Measurements from ENCODE around the gene EPC2. TPM values are rescaled to one million over a fixed set of nuclear protein-coding genes. Genes with fewer than 3 reads are reported as not detected.

The EPC2 gene
- total RNA-seq, 1 experiment from 2014 or later: 19.6 TPM

GRCh38 chr2:148653437-148653836 lies 8.9 kb downstream of the EPC2 start:
- Histone ChIP-seq H3K27me3 (ENCODE audit: insufficient read depth, low read length) (no peaks in the 10 kb centered on the region), H2AFZ (ENCODE audit: low read depth, low read length, poor library complexity, severe bottlenecking) (no peak overlapping the region), H3K9me2 (ENCODE audit: insufficient read depth) (no peaks in the 10 kb centered on the region), H3K4me1 (ENCODE audit: control insufficient read depth in 1 of 2, insufficient read depth in 2 of 2, low read length in 2 of 2) (no peaks in the 10 kb centered on the region), H3K4me3 (replicated peaks in 1 of 2; ENCODE audit: low read depth in 1 of 2, low read length in 2 of 2) (no peak overlapping the region), H3K4me2 (ENCODE audit: low read length) (no peak overlapping the region), H3K9me3 (ENCODE audit: control insufficient read depth in 1 of 2, insufficient read depth in 1 of 2, low read depth in 1 of 2, low read length in 2 of 2) (no peaks in the 10 kb centered on the region), H3K9ac (ENCODE audit: low read length) (no peak overlapping the region), H4K20me1 (ENCODE audit: insufficient read depth) (peaks cover 22% of the 10 kb centered on the region; the same call in 1 of the 2 replicates), H3K27ac (ENCODE audit: low read depth, low read length) (no peak overlapping the region), H3K79me2 (ENCODE audit: insufficient read depth, low read length) (peaks cover 99% of the 10 kb centered on the region), H3K36me3 (ENCODE audit: control insufficient read depth in 1 of 2, insufficient read depth in 2 of 2, low read length in 2 of 2) (no peaks in the 10 kb centered on the region)
- ATAC-seq (no peak), DNase-seq (ENCODE audit: low read depth, low spot score) (no peak)
- ChIA-PET POLR2A (no interaction called here), CTCF (no interaction called here), RAD21 (ENCODE audit: low non-redundant PET in 1 of 2, low total read pairs in 2 of 2, uncharacterized antibody in 2 of 2, unreplicated experiment in 2 of 2) (no interaction called here)
- TF ChIP-seq EZH2 (IDR thresholded peaks at IDR 0.05): no peak
- TF ChIP-seq CEBPB (IDR thresholded peaks at IDR 0.05; ENCODE audit: low read depth): no peak
- no peak for TF ChIP-seq EGR1 (IDR thresholded peaks at IDR 0.05; ENCODE audit: low read depth)
- no peak for TF ChIP-seq ZNF274 (IDR thresholded peaks at IDR 0.05; ENCODE audit: low read depth, low read length)
- no peak for TF ChIP-seq CTCF (IDR thresholded peaks at IDR 0.05 in 2 of 3, conservative IDR thresholded peaks at IDR 0.05 in 1 of 3; ENCODE audit: borderline replicate concordance in 1 of 3, insufficient read depth in 1 of 3, low read depth in 2 of 3, low read length in 2 of 3)
- TF ChIP-seq CBX3 (IDR thresholded peaks at IDR 0.05; ENCODE audit: low read depth): no peak
- no peak for TF ChIP-seq ZBTB33 (IDR thresholded peaks at IDR 0.05; ENCODE audit: extremely low read depth, insufficient replicate concordance, low read length)
- TF ChIP-seq MAX (IDR thresholded peaks at IDR 0.05): no peak
- TF ChIP-seq POLR2AphosphoS5 (IDR thresholded peaks at IDR 0.05; ENCODE audit: low read depth, low read length): no peak
- no peak for TF ChIP-seq FOSL1 (IDR thresholded peaks at IDR 0.05; ENCODE audit: low read depth)
- TF ChIP-seq SP1 (IDR thresholded peaks at IDR 0.05; ENCODE audit: low read depth): no peak
- intact Hi-C loops (cut with micrococcal nuclease): no loop called here
- no TSS peak for BruUV-seq (replicated peaks)

All from HCT116 (cell line).